DMS79 treated with DMSO at 0.1 percent for 48 hours (cell line): ENCODE results near the gene MIF4GD.

Experiments
- DNase-seq: peaks from one replicate; lab custom pipeline; 2025; lab: John Stamatoyannopoulos, UW

MIF4GD gene

GRCh38 chr17:75232786-75233185, 38.2 kb downstream of the MIF4GD start:
- no peak for DNase-seq

GRCh38 chr17:75231741-75232464, 39.1 kb downstream of the MIF4GD start:
- no peak for DNase-seq

- no peak for DNase-seq
These were observed 40.0 kb downstream of the MIF4GD start for GRCh38 chr17:75231071-75231470.

GRCh38 chr17:75228847-75229246, 42.2 kb downstream of the MIF4GD start:
- no peak for DNase-seq

- DNase-seq: no peak
These were observed 42.7 kb downstream of the MIF4GD start for GRCh38 chr17:75228305-75228704.

GRCh38 chr17:75227729-75228128, 43.3 kb downstream of the MIF4GD start:
- DNase-seq: no peak

- no peak for DNase-seq
These were observed 46.0 kb downstream of the MIF4GD start for GRCh38 chr17:75225016-75225415.

- no peak for DNase-seq
These were observed 51.2 kb downstream of the MIF4GD start for GRCh38 chr17:75219815-75220214.

GRCh38 chr17:75218131-75218530, 52.9 kb downstream of the MIF4GD start:
- DNase-seq: no peak
